ENCODE measurements around the gene MRPL51. TPM values are rescaled to one million over a fixed set of nuclear protein-coding genes. Genes with fewer than 3 reads are reported as not detected.
A peak's percentile ranks its signal among the peaks of the same experiment; 100 is the strongest.

Gene MRPL51
- total RNA-seq, 1 donor from 2014 or later, result 168 TPM

DNA sequence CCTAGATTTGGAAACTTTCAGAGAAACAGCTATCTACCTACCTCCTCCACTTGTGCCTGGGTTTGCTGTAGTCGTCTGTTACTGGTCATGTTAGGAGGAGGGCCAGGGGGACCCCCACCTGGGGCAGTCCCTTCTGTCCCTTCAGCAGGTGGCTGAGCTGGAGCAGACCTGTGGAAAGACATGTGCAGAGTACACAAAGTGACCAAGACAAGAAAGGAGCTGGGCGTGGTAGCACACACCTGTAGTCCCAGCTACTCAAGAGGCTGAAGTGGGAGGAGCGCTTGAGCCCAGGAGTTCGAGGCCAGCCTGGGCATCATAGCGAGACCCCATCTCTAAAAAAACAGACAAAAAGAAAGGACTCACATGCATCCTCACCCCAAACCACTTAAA is 26.9 kb downstream of the MRPL51 start:
- TF ChIP-seq, protein P1, sequence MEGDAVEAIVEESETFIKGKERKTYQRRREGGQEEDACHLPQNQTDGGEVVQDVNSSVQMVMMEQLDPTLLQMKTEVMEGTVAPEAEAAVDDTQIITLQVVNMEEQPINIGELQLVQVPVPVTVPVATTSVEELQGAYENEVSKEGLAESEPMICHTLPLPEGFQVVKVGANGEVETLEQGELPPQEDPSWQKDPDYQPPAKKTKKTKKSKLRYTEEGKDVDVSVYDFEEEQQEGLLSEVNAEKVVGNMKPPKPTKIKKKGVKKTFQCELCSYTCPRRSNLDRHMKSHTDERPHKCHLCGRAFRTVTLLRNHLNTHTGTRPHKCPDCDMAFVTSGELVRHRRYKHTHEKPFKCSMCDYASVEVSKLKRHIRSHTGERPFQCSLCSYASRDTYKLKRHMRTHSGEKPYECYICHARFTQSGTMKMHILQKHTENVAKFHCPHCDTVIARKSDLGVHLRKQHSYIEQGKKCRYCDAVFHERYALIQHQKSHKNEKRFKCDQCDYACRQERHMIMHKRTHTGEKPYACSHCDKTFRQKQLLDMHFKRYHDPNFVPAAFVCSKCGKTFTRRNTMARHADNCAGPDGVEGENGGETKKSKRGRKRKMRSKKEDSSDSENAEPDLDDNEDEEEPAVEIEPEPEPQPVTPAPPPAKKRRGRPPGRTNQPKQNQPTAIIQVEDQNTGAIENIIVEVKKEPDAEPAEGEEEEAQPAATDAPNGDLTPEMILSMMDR (IDR thresholded peaks at IDR 0.05; ENCODE audit: unreplicated experiment), result no peak
- peaks cover 36% of the 10 kb centered on the region for H3K4me1 Mint-ChIP-seq (ENCODE audit: unreplicated experiment)
- peaks cover 22% of the 10 kb centered on the region for H3K36me3 Mint-ChIP-seq (ENCODE audit: low read depth, unreplicated experiment)

DNA sequence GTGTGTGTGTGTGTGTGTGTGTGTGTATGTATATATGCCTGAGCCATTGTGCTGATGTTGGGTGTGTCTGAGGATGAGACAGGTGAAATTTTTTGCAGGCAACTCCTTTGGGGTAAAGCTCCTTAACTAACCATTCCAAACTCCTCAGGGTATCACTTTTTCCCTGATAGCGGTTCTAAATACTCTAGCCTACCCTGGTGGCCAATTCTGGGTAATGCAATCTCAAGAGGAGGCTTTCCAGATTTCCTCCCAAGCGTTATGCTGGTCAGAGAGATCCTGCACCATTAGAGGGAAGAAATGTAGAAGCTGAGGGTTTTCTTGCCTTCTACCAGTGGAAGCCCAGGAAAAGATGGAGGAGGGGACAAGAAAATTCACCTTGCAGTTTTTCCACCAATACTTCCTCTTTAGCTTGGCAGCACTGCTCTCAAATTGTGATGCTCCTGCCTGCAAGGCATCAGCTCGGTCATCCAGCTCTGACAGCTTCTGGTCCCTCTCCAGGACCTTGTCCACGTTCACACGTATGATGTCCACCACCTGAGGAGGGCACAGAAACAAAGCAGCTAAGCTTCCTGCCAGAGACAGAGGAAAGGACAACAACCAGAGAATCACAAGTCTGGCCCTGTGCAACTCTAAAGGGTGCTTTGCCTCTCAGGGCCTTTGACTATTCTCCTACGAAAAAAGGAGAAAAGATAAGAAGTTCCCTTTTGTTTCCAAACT is 27.4 kb downstream of the MRPL51 start:
- Mint-ChIP-seq H3K36me3 (ENCODE audit: low read depth, unreplicated experiment) (peaks cover 22% of the 10 kb centered on the region), H3K4me1 (ENCODE audit: unreplicated experiment) (peaks cover 39% of the 10 kb centered on the region), H3K9me3 (ENCODE audit: unreplicated experiment) (no peaks in the 10 kb centered on the region), H3K27ac (ENCODE audit: unreplicated experiment) (no peak overlapping the region), H3K4me3 (ENCODE audit: unreplicated experiment) (no peak overlapping the region), H3K27me3 (ENCODE audit: unreplicated experiment) (peaks cover 9% of the 10 kb centered on the region)
- DNase-seq (ENCODE audit: low spot score), result peak; percentile 70
- TF ChIP-seq, protein P1 (IDR thresholded peaks at IDR 0.05; ENCODE audit: unreplicated experiment), result peak; percentile 82

More for the DNA sequence above, 26.9 kb downstream of the MRPL51 start:
- Mint-ChIP-seq H3K27me3 (ENCODE audit: unreplicated experiment) (peaks cover 12% of the 10 kb centered on the region), H3K27ac (ENCODE audit: unreplicated experiment) (no peak overlapping the region), H3K4me3 (ENCODE audit: unreplicated experiment) (no peak overlapping the region), H3K9me3 (ENCODE audit: unreplicated experiment) (no peaks in the 10 kb centered on the region)
- DNase-seq (ENCODE audit: low spot score), result no peak

DNA sequence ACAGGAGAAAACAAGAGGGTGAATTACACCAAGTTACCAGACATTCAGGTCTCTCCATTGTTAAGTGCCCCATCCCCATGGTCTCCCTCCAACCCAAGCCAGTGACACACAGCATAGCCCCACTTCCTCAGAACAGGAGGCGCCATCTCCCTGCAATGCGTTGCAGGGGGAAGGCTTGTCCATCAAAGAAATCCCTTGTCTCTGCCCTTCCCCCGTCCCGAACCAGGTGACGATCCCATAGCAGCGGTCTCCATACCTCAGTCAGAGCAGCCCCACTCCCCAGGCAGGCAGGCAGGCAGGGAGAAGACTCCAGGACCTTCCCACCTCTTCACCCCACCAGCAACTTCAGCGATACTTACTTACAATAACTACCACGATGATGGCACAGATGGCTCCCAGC is 28.5 kb downstream of the MRPL51 start:
- H3K27ac Mint-ChIP-seq (ENCODE audit: unreplicated experiment), result no peak overlapping the region
- H3K27me3 Mint-ChIP-seq (ENCODE audit: unreplicated experiment), result peaks cover 9% of the 10 kb centered on the region
- no peak for DNase-seq (ENCODE audit: low spot score)
- peaks cover 22% of the 10 kb centered on the region for H3K36me3 Mint-ChIP-seq (ENCODE audit: low read depth, unreplicated experiment)
- peaks cover 47% of the 10 kb centered on the region for H3K4me1 Mint-ChIP-seq (ENCODE audit: unreplicated experiment)
- peak overlapping the region; percentile 48 for H3K4me3 Mint-ChIP-seq (ENCODE audit: unreplicated experiment)
- TF ChIP-seq, protein P1 (IDR thresholded peaks at IDR 0.05; ENCODE audit: unreplicated experiment), result no peak
- H3K9me3 Mint-ChIP-seq (ENCODE audit: unreplicated experiment), result no peaks in the 10 kb centered on the region

DNA sequence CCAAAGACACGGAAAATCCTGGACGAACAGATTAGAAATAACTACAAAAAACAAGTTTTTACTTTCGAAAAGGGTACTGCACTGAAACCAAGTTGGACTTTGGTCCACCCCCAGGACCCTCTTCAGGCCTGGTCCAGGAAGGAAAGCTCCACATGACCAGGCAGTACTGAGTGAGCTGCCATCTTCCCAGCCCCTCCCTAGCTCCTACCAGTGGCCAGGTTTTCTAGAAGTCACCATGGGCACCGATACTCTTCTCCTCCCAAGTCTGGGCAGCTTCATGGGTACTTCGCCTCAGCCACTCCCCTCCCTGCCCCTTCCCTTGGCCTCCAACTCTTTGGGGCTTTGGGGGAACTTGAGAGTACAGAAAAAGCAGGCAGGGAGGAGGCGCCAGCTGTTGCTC is 29.2 kb downstream of the MRPL51 start:
- H3K4me3 Mint-ChIP-seq (ENCODE audit: unreplicated experiment), result no peak overlapping the region
- peaks cover 12% of the 10 kb centered on the region for H3K27me3 Mint-ChIP-seq (ENCODE audit: unreplicated experiment)
- no peaks in the 10 kb centered on the region for H3K9me3 Mint-ChIP-seq (ENCODE audit: unreplicated experiment)
- no peak for DNase-seq (ENCODE audit: low spot score)
- H3K27ac Mint-ChIP-seq (ENCODE audit: unreplicated experiment), result no peak overlapping the region
- peaks cover 51% of the 10 kb centered on the region for H3K4me1 Mint-ChIP-seq (ENCODE audit: unreplicated experiment)
- peaks cover 27% of the 10 kb centered on the region for H3K36me3 Mint-ChIP-seq (ENCODE audit: low read depth, unreplicated experiment)
- TF ChIP-seq, protein P1 (IDR thresholded peaks at IDR 0.05; ENCODE audit: unreplicated experiment), result no peak

DNA sequence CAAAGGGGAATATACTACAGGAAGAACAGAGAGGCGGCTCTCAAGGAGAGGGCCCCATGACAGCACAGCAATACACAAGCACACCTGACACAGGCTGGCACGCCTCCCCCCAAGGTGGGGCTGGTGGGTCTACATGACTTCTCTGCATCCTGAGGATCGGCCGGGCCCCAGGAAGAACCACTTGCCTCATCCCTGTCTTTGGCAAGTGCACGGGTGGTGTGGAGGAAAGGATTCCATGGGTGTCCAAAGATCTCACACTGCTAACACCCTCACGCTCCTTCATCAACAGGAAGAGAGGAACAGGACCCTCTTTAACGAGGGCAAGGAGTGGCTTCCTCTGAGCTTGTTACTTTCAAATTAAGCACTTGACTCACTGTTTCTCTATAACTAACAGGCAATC is 29.8 kb downstream of the MRPL51 start:
- peaks cover 12% of the 10 kb centered on the region for H3K27me3 Mint-ChIP-seq (ENCODE audit: unreplicated experiment)
- H3K36me3 Mint-ChIP-seq (ENCODE audit: low read depth, unreplicated experiment), result peaks cover 30% of the 10 kb centered on the region
- peaks cover 52% of the 10 kb centered on the region for H3K4me1 Mint-ChIP-seq (ENCODE audit: unreplicated experiment)
- H3K4me3 Mint-ChIP-seq (ENCODE audit: unreplicated experiment), result peak overlapping the region; percentile 42
- H3K27ac Mint-ChIP-seq (ENCODE audit: unreplicated experiment), result no peak overlapping the region
- no peak for DNase-seq (ENCODE audit: low spot score)
- TF ChIP-seq, protein P1 (IDR thresholded peaks at IDR 0.05; ENCODE audit: unreplicated experiment), result no peak
- no peaks in the 10 kb centered on the region for H3K9me3 Mint-ChIP-seq (ENCODE audit: unreplicated experiment)

Measured in endothelial cell (in vitro differentiated cells).